ENCODE data around the gene NARF. TPM values are rescaled to one million over a fixed set of nuclear protein-coding genes. Genes with fewer than 3 reads are reported as not detected.
"Not testable (repeated sequence)": the region's sequence is repeated elsewhere in the genome, so short reads cannot be mapped to it uniquely, and the experiment has no call there.

NARF gene
- total and polyA plus RNA-seq, 2 experiments from 2014 or later = 43.9 to 91.8 TPM

GRCh38 chr17:82503728-82504308 is 45.3 kb downstream of the NARF start:
- H2AFZ ChIP-seq = no peak overlapping the region
- 88% methylated on average over 21 of the region's 21 CpGs for whole genome bisulfite sequencing (ENCODE audit: low lambda C conversion rate, missing lambda C conversion rate)
- no peak overlapping the region for H3K4me2 ChIP-seq

GRCh38 chr17:82505296-82505695 is 46.8 kb downstream of the NARF start:
- no peak overlapping the region for H3K4me2 ChIP-seq
- TF ChIP-seq CTCF (IDR thresholded peaks at IDR 0.05; ENCODE audit: poor library complexity) (no peak), EZH2 (IDR thresholded peaks at IDR 0.05; ENCODE audit: borderline replicate concordance) (no peak), EZH2phosphoT487 (IDR thresholded peaks at IDR 0.05; ENCODE audit: low read depth, severe bottlenecking, unreplicated experiment) (no peak)
- H2AFZ ChIP-seq = no peak overlapping the region
- no peak overlapping the region for H3K27ac ChIP-seq
- H3K36me3 ChIP-seq (replicated peaks; ENCODE audit: insufficient read depth, low read depth) = no peaks in the 10 kb centered on the region
- WGBS (ENCODE audit: low lambda C conversion rate, missing lambda C conversion rate) = 94% methylated on average over 6 of the region's 6 CpGs
- H3K9me2 ChIP-seq (replicated peaks; ENCODE audit: insufficient read depth) = no peaks in the 10 kb centered on the region
- H3K79me2 ChIP-seq = no peaks in the 10 kb centered on the region
- H4K20me1 ChIP-seq (ENCODE audit: insufficient read depth, poor library complexity, severe bottlenecking) = no peaks in the 10 kb centered on the region
- no peaks in the 10 kb centered on the region for H3K27me3 ChIP-seq
- no peak overlapping the region for H3K4me3 ChIP-seq
- H3K9me3 ChIP-seq (ENCODE audit: low read depth) = no peaks in the 10 kb centered on the region
- no peak for DNase-seq (ENCODE audit: low spot score)
- no peaks in the 10 kb centered on the region for H3K4me1 ChIP-seq (ENCODE audit: insufficient read depth)

More at GRCh38 chr17:82503728-82504308, 45.3 kb downstream of the NARF start:
- Histone ChIP-seq H4K20me1 (ENCODE audit: insufficient read depth, poor library complexity, severe bottlenecking) (no peaks in the 10 kb centered on the region), H3K4me1 (ENCODE audit: insufficient read depth) (no peaks in the 10 kb centered on the region), H3K79me2 (no peaks in the 10 kb centered on the region), H3K9me3 (ENCODE audit: low read depth) (no peaks in the 10 kb centered on the region), H3K4me3 (no peak overlapping the region), H3K27ac (no peak overlapping the region), H3K27me3 (no peaks in the 10 kb centered on the region), H3K9me2 (replicated peaks; ENCODE audit: insufficient read depth) (no peaks in the 10 kb centered on the region), H3K36me3 (replicated peaks; ENCODE audit: insufficient read depth, low read depth) (no peaks in the 10 kb centered on the region)
- DNase-seq (ENCODE audit: low spot score) = no peak
- TF ChIP-seq EZH2 (IDR thresholded peaks at IDR 0.05; ENCODE audit: borderline replicate concordance) (no peak), EZH2phosphoT487 (IDR thresholded peaks at IDR 0.05; ENCODE audit: low read depth, severe bottlenecking, unreplicated experiment) (no peak), CTCF (IDR thresholded peaks at IDR 0.05; ENCODE audit: poor library complexity) (no peak)

- H3K36me3 ChIP-seq (replicated peaks; ENCODE audit: insufficient read depth, low read depth); H3K9me2 ChIP-seq (replicated peaks; ENCODE audit: insufficient read depth); H3K9me3 ChIP-seq (ENCODE audit: low read depth); H3K27me3 ChIP-seq; H3K79me2 ChIP-seq; H3K4me2 ChIP-seq; H3K4me1 ChIP-seq (ENCODE audit: insufficient read depth); H2AFZ ChIP-seq; H3K4me3 ChIP-seq; H3K27ac ChIP-seq; H4K20me1 ChIP-seq (ENCODE audit: insufficient read depth, poor library complexity, severe bottlenecking); DNase-seq (ENCODE audit: low spot score): not testable (repeated sequence)
- WGBS (ENCODE audit: low lambda C conversion rate, missing lambda C conversion rate) = 83% methylated on average over 7 of the region's 7 CpGs
Observed at GRCh38 chr17:82506402-82506801, 47.9 kb downstream of the NARF start.

GRCh38 chr17:82507631-82508175 is 49.2 kb downstream of the NARF start:
- Histone ChIP-seq H2AFZ (no peak overlapping the region), H4K20me1 (ENCODE audit: insufficient read depth, poor library complexity, severe bottlenecking) (no peaks in the 10 kb centered on the region), H3K79me2 (no peaks in the 10 kb centered on the region), H3K9me3 (ENCODE audit: low read depth) (no peaks in the 10 kb centered on the region), H3K36me3 (replicated peaks; ENCODE audit: insufficient read depth, low read depth) (no peaks in the 10 kb centered on the region), H3K4me2 (no peak overlapping the region), H3K27ac (no peak overlapping the region), H3K4me1 (ENCODE audit: insufficient read depth) (no peaks in the 10 kb centered on the region), H3K4me3 (no peak overlapping the region), H3K27me3 (no peaks in the 10 kb centered on the region), H3K9me2 (replicated peaks; ENCODE audit: insufficient read depth) (no peaks in the 10 kb centered on the region)
- TF ChIP-seq CTCF (IDR thresholded peaks at IDR 0.05; ENCODE audit: poor library complexity) = no peak
- no peak for TF ChIP-seq EZH2 (IDR thresholded peaks at IDR 0.05; ENCODE audit: borderline replicate concordance)
- no peak for TF ChIP-seq EZH2phosphoT487 (IDR thresholded peaks at IDR 0.05; ENCODE audit: low read depth, severe bottlenecking, unreplicated experiment)
- no peak for DNase-seq (ENCODE audit: low spot score)
- 89% methylated on average over 7 of the region's 7 CpGs for WGBS (ENCODE audit: low lambda C conversion rate, missing lambda C conversion rate)

- H3K4me3 ChIP-seq; DNase-seq (ENCODE audit: low spot score); H3K9me2 ChIP-seq (replicated peaks; ENCODE audit: insufficient read depth); H3K4me2 ChIP-seq; H3K27me3 ChIP-seq; H3K4me1 ChIP-seq (ENCODE audit: insufficient read depth); H3K9me3 ChIP-seq (ENCODE audit: low read depth); H3K36me3 ChIP-seq (replicated peaks; ENCODE audit: insufficient read depth, low read depth); H2AFZ ChIP-seq; H3K79me2 ChIP-seq; H3K27ac ChIP-seq; H4K20me1 ChIP-seq (ENCODE audit: insufficient read depth, poor library complexity, severe bottlenecking): not testable (repeated sequence)
- WGBS (ENCODE audit: low lambda C conversion rate, missing lambda C conversion rate) = 91% methylated on average over 5 of the region's 5 CpGs
Observed at GRCh38 chr17:82511642-82512041, 53.1 kb downstream of the NARF start.

GRCh38 chr17:82513864-82514263 is 55.3 kb downstream of the NARF start:
- not testable (repeated sequence) for H3K4me2 ChIP-seq; H2AFZ ChIP-seq; H3K79me2 ChIP-seq; H3K9me3 ChIP-seq (ENCODE audit: low read depth); DNase-seq (ENCODE audit: low spot score); H3K4me3 ChIP-seq; H3K36me3 ChIP-seq (replicated peaks; ENCODE audit: insufficient read depth, low read depth); H3K9me2 ChIP-seq (replicated peaks; ENCODE audit: insufficient read depth); H3K27ac ChIP-seq; H3K4me1 ChIP-seq (ENCODE audit: insufficient read depth); H4K20me1 ChIP-seq (ENCODE audit: insufficient read depth, poor library complexity, severe bottlenecking); H3K27me3 ChIP-seq
- 98% methylated on average over 10 of the region's 10 CpGs for WGBS (ENCODE audit: low lambda C conversion rate, missing lambda C conversion rate)
